B cell (primary cell): ENCODE measurements around the gene OR3A2. TPM values are rescaled to one million over a fixed set of nuclear protein-coding genes. Genes with fewer than 3 reads are reported as not detected.
"Not testable (repeated sequence)": the region's sequence is repeated elsewhere in the genome, so short reads cannot be mapped to it uniquely, and the experiment has no call there.

ENCODE experiments used
- ATAC-seq: fragments of 200-7000 bp; cut with Tn5 transposase; one replicate; pipeline ENCODE4 v1.10.0; 2021; ENCODE audit warnings: low read depth, mild to moderate bottlenecking, moderate number of reproducible peaks, moderate library complexity
- CTCF ChIA-PET: fragments of 350-600 bp; sonication (Branson Sonifier 250); formaldehyde crosslinking; loops from one replicate; lab custom pipeline; 2021; ENCODE audit warnings: antibody characterized with exemption, inconsistent platforms; lab: Charles Lee
- POLR2A ChIA-PET: fragments of 350-600 bp; sonication (Branson Sonifier 250); formaldehyde crosslinking; loops from one replicate; lab custom pipeline; 2021; ENCODE audit warnings: antibody characterized with exemption; lab: Charles Lee
- DNase-seq: peaks from one replicate; pipeline ENCODE4 v3.0.0; 2013
- H2AFZ ChIP-seq: 2 replicates; pipeline ENCODE4 v1.6.1; 2012; ENCODE audit warnings: mild to moderate bottlenecking, low read depth, low read length; ENCODE audit not compliant: insufficient read depth, poor library complexity, severe bottlenecking
- H3K27ac ChIP-seq, 2 donors: 1 replicate in 1 of 2; 2 replicates in 1 of 2; pipeline ENCODE4 v1.5.1; 2012 to 2013; ENCODE audit warnings: low read length in 2 of 2, mild to moderate bottlenecking in 2 of 2, moderate library complexity in 1 of 2
- H3K27me3 ChIP-seq, 4 experiments: fragments of 200-600 bp in 1 of 4; sonication (generic) in 1 of 4; replicated peaks in 1 of 4; 1 replicate in 2 of 4; 2 replicates in 2 of 4; pipeline versions ENCODE4 v1.6.1 to v1.7.0; 2013 to 2016; ENCODE audit warnings: low read length in 3 of 4, mild to moderate bottlenecking in 2 of 4, mixed read lengths in 1 of 4, moderate library complexity in 1 of 4; ENCODE audit not compliant: insufficient read depth in 4 of 4, control insufficient read depth in 3 of 4; ENCODE audit errors: control extremely low read depth in 1 of 4
- H3K36me3 ChIP-seq, 2 experiments: replicated peaks in 1 of 2; 1 replicate in 1 of 2; 2 replicates in 1 of 2; pipeline versions ENCODE4 v1.6.1 to v1.7.1; 2013; ENCODE audit warnings: low read length in 1 of 2; ENCODE audit not compliant: insufficient read depth in 2 of 2, control insufficient read depth in 1 of 2; ENCODE audit errors: control extremely low read depth in 1 of 2, extremely low read depth in 1 of 2
- H3K4me1 ChIP-seq, 2 donors: fragments of 200-600 bp in 1 of 2; sonication (generic) in 1 of 2; 1 replicate in 1 of 2; 2 replicates in 1 of 2; pipeline versions ENCODE4 v1.5.1 to v1.6.1; 2013 to 2017; ENCODE audit warnings: low read length in 2 of 2; ENCODE audit not compliant: control insufficient read depth in 2 of 2, insufficient read depth in 2 of 2
- H3K4me2 ChIP-seq: replicated peaks from 2 replicates; pipeline ENCODE3; 2012; ENCODE audit warnings: mild to moderate bottlenecking, low read depth, low read length; ENCODE audit not compliant: poor library complexity, severe bottlenecking
- H3K4me3 ChIP-seq, 5 experiments: fragments of 200-600 bp in 1 of 5; sonication (generic) in 1 of 5; 1 replicate in 3 of 5; 2 replicates in 2 of 5; pipeline versions ENCODE4 v1.5.1 to v1.7.0; 2011 to 2016; ENCODE audit warnings: low read length in 4 of 5, mild to moderate bottlenecking in 4 of 5, low read depth in 2 of 5, control low read depth in 1 of 5, moderate library complexity in 1 of 5; ENCODE audit not compliant: insufficient read depth in 1 of 5; ENCODE audit errors: control extremely low read depth in 1 of 5, extremely low read depth in 1 of 5
- H3K79me2 ChIP-seq: fragments of 200-600 bp; sonication (generic); one replicate; pipeline ENCODE4 v1.6.0; 2016; ENCODE audit warnings: low read length; ENCODE audit not compliant: control insufficient read depth, insufficient read depth
- H3K9ac ChIP-seq: fragments of 200-600 bp; sonication (generic); 2 replicates; pipeline ENCODE4 v1.6.1; 2017; ENCODE audit warnings: mild to moderate bottlenecking, low read length, moderate library complexity
- H3K9me3 ChIP-seq, 3 donors: one replicate each; pipeline versions ENCODE4 v1.6.1 to v1.7.1; 2013; ENCODE audit warnings: low read length in 2 of 3; ENCODE audit not compliant: control insufficient read depth in 2 of 3, insufficient read depth in 1 of 3; ENCODE audit errors: control extremely low read depth in 1 of 3
- H4K20me1 ChIP-seq: 2 replicates; pipeline ENCODE4 v1.6.0; 2012; ENCODE audit warnings: mild to moderate bottlenecking, low read length; ENCODE audit not compliant: insufficient read depth, control insufficient read depth, poor library complexity, severe bottlenecking
- H3K27ac Mint-ChIP-seq: one replicate; pipeline ENCODE4 v1.8.0; 2021; ENCODE audit warnings: mixed read lengths
- H3K27me3 Mint-ChIP-seq: one replicate; pipeline ENCODE4 v1.8.0; 2021; ENCODE audit warnings: mixed read lengths
- H3K4me1 Mint-ChIP-seq: one replicate; pipeline ENCODE4 v1.8.0; 2021; ENCODE audit warnings: mixed read lengths
- H3K4me3 Mint-ChIP-seq: one replicate; pipeline ENCODE4 v1.8.0; 2021; ENCODE audit warnings: mixed read lengths
- H3K9me3 Mint-ChIP-seq: one replicate; pipeline ENCODE4 v1.8.0; 2022; ENCODE audit warnings: mixed read lengths; ENCODE audit not compliant: insufficient read depth
- CTCF ChIP-seq: fragments of 200-600 bp; IDR thresholded peaks from one replicate; pipeline ENCODE4 v1.8.0; 2022; ENCODE audit warnings: antibody characterized with exemption, mild to moderate bottlenecking
- EZH2 ChIP-seq: IDR thresholded peaks from 2 replicates; pipeline ENCODE4 v1.6.1; 2012; ENCODE audit warnings: borderline replicate concordance, low read depth, mild to moderate bottlenecking, moderate library complexity, low read length; ENCODE audit not compliant: insufficient read depth, poor library complexity, severe bottlenecking
- WGBS: methylation state at CpG from one replicate; pipeline ENCODE4 v1.1.5; 2013; ENCODE audit warnings: missing lambda C conversion rate; ENCODE audit not compliant: insufficient coverage; 5-methylcytosine and 5-hydroxymethylcytosine counted together
- intact Hi-C: fragments of 100-400 bp; cut with micrococcal nuclease; formaldehyde crosslinking; loops from one replicate; pipeline ENCODE4 v1.10.0; 2022
- polyA minus RNA-seq: library from RNA; depleted of rRNA, polyadenylated mRNA; stranded (reverse); fragments of >200 nt; gene quantifications from 2 replicates; pipeline ENCODE4 v1.2.3, GENCODE V29; 2012
- polyA plus RNA-seq: library from polyadenylated mRNA; depleted of rRNA; stranded (reverse); fragments of >200 nt; gene quantifications from 2 replicates; pipeline ENCODE4 v1.2.3, GENCODE V29; 2012
- total RNA-seq, 2 donors: library from RNA; stranded (reverse); fragments of 120-200 nt in 1 of 2; gene quantifications; 1 replicate in 1 of 2; 2 replicates in 1 of 2; pipeline versions ENCODE4 v1.2.3 to v1.2.4, GENCODE V29; 2013 to 2022

The OR3A2 gene
- 1.3 and 1.9 TPM in 2 replicates for total RNA-seq
- total RNA-seq (2013) = 0.21 TPM
- polyA plus RNA-seq = 0.37 TPM in 1 of 2 replicates, not detected in the other
- polyA minus RNA-seq = 0.29 and 1.8 TPM in 2 replicates

- Histone ChIP-seq H3K4me1 (peaks cover 0 to 2% of the 10 kb centered on the region in 2 donors), H3K27me3 (peaks cover 0 to 11% (median 7%) of the 10 kb centered on the region in 4 experiments), H3K9me3 (peaks cover 0 to 4% (median 0%) of the 10 kb centered on the region in 3 donors), H3K27ac (no peak within 1 kb of the TSS), H4K20me1 (no peaks in the 10 kb centered on the region), H3K79me2 (no peaks in the 10 kb centered on the region), H3K4me3 (peak within 1 kb of the TSS in 1 of 5 experiments; percentile 12), H3K36me3 (no peaks in the 10 kb centered on the region), H3K4me2 (peak within 1 kb of the TSS; percentile 21), H3K9ac (no peak within 1 kb of the TSS), H2AFZ (no peak within 1 kb of the TSS)
- peak; percentile 69 for ATAC-seq
- Mint-ChIP-seq H3K27ac (peak within 1 kb of the TSS; percentile 46), H3K27me3 (peaks cover 49% of the 10 kb centered on the region), H3K9me3 (no peaks in the 10 kb centered on the region), H3K4me3 (peak within 1 kb of the TSS; percentile 65), H3K4me1 (peaks cover 2% of the 10 kb centered on the region)
- 43% methylated on average over 91 of the region's 92 CpGs for WGBS
- TF ChIP-seq EZH2 (no peak), CTCF (no peak)
- CTCF ChIA-PET = no interaction called here
- POLR2A ChIA-PET = no interaction called here
- intact Hi-C loops = no loop called here
- DNase-seq = peak; percentile 50
These were observed at the start of gene OR3A2 for GRCh38 chr17:3385869-3386816. Gene OR3A2, minus strand, starts transcription at chr17:3386308.

GRCh38 chr17:3433741-3434140, 47.6 kb upstream of the OR3A2 start, which contains the start of gene OR1E2:
Gene OR1E2, minus strand, starts transcription at chr17:3433841. Its CDS starts 0 bp downstream, at chr17:3433841.
- ChIA-PET CTCF (no interaction called here), POLR2A (no interaction called here)
- Histone ChIP-seq H3K4me3 (no peak within 1 kb of the TSS), H3K4me1 (no peaks in the 10 kb centered on the region), H3K9ac (no peak within 1 kb of the TSS), H4K20me1 (no peaks in the 10 kb centered on the region), H2AFZ (no peak within 1 kb of the TSS), H3K27ac (no peak within 1 kb of the TSS), H3K4me2 (no peak within 1 kb of the TSS), H3K36me3 (no peaks in the 10 kb centered on the region), H3K27me3 (peaks cover 0 to 8% (median 2%) of the 10 kb centered on the region in 4 experiments), H3K79me2 (no peaks in the 10 kb centered on the region), H3K9me3 (peaks cover 0 to 3% (median 1%) of the 10 kb centered on the region in 3 donors)
- peaks cover 29% of the 10 kb centered on the region for H3K27me3 Mint-ChIP-seq
- H3K9me3 Mint-ChIP-seq = no peaks in the 10 kb centered on the region
- H3K4me1 Mint-ChIP-seq = no peaks in the 10 kb centered on the region
- H3K27ac Mint-ChIP-seq = no peak within 1 kb of the TSS
- 92% methylated on average over 2 of the region's 3 CpGs for WGBS
- no peak within 1 kb of the TSS for H3K4me3 Mint-ChIP-seq
- DNase-seq (no peak), ATAC-seq (no peak)
- no peak for TF ChIP-seq CTCF
- TF ChIP-seq EZH2 = no peak
- intact Hi-C loops = no loop called here

GRCh38 chr17:3433215-3433614, 47.1 kb upstream of the OR3A2 start:
- intact Hi-C loops, POLR2A ChIA-PET, H3K9me3 Mint-ChIP-seq, H3K4me3 ChIP-seq, H3K27me3 ChIP-seq, CTCF ChIA-PET, H3K79me2 ChIP-seq, H3K4me3 Mint-ChIP-seq, ATAC-seq, H3K27ac Mint-ChIP-seq, H3K36me3 ChIP-seq, H3K27ac ChIP-seq, H3K9me3 ChIP-seq, H3K9ac ChIP-seq, H3K4me1 Mint-ChIP-seq, H4K20me1 ChIP-seq, H3K4me1 ChIP-seq, H2AFZ ChIP-seq, H3K4me2 ChIP-seq: not testable (repeated sequence)
- H3K27me3 Mint-ChIP-seq = peaks cover 29% of the 10 kb centered on the region
- 9% methylated on average over 6 of the region's 7 CpGs for WGBS
- peak; percentile 7 for DNase-seq
